DOHH2 (cell line): Measurements from ENCODE around the gene GPBAR1.

Experiments
- H3F3A ChIP-seq: fragments of 200-600 bp; sonication (generic), shearing (Covaris generic); 2 replicates; pipeline ENCODE4 v1.6.0; 2016; ENCODE audit warnings: antibody characterized with exemption, mild to moderate bottlenecking; ENCODE audit not compliant: control insufficient read depth, insufficient read depth
- H3K27ac ChIP-seq: fragments of 200-600 bp; sonication (generic); 2 replicates; pipeline ENCODE4 v1.5.1; 2014; ENCODE audit warnings: low read depth, mild to moderate bottlenecking, low read length, moderate library complexity
- H3K27me3 ChIP-seq: fragments of 200-600 bp; sonication (generic); 2 replicates; pipeline ENCODE4 v1.6.1; 2014; ENCODE audit warnings: mild to moderate bottlenecking, low read length, mixed read lengths; ENCODE audit not compliant: control insufficient read depth
- H3K36me3 ChIP-seq: fragments of 200-600 bp; sonication (generic); 2 replicates; pipeline ENCODE4 v1.6.1; 2014; ENCODE audit warnings: mild to moderate bottlenecking, low read length, moderate library complexity, mixed read lengths; ENCODE audit not compliant: control insufficient read depth
- H3K4me1 ChIP-seq: fragments of 200-600 bp; sonication (generic); 2 replicates; pipeline ENCODE4 v1.6.1; 2014; ENCODE audit warnings: mild to moderate bottlenecking, low read length, mixed read lengths; ENCODE audit not compliant: control insufficient read depth
- H3K4me2 ChIP-seq: fragments of 200-600 bp; sonication (generic); 2 replicates; pipeline ENCODE4 v1.6.0; 2014; ENCODE audit warnings: mild to moderate bottlenecking, low read length, moderate library complexity
- H3K4me3 ChIP-seq: fragments of 200-600 bp; sonication (generic); 2 replicates; pipeline ENCODE4 v1.5.1; 2014; ENCODE audit warnings: mild to moderate bottlenecking, low read length, mixed read lengths
- H3K79me2 ChIP-seq: fragments of 200-600 bp; sonication (generic); 2 replicates; pipeline ENCODE4 v1.6.1; 2014; ENCODE audit warnings: mild to moderate bottlenecking, low read length, mixed read lengths; ENCODE audit not compliant: control insufficient read depth
- H3K9me2 ChIP-seq: fragments of 200-600 bp; sonication (generic); replicated peaks from 2 replicates; pipeline ENCODE4 v1.6.1; 2014; ENCODE audit warnings: mild to moderate bottlenecking, low read length, mixed read lengths; ENCODE audit not compliant: control insufficient read depth
- H3K9me3 ChIP-seq: fragments of 200-600 bp; sonication (generic); 2 replicates; pipeline ENCODE4 v1.6.1; 2014; ENCODE audit warnings: antibody characterized with exemption, low read length, mixed read lengths; ENCODE audit not compliant: control insufficient read depth, insufficient read depth
- H4K20me1 ChIP-seq: fragments of 200-600 bp; sonication (generic); 2 replicates; pipeline ENCODE4 v1.6.0; 2014; ENCODE audit warnings: low read depth, mild to moderate bottlenecking, antibody characterized with exemption, low read length, moderate library complexity; ENCODE audit not compliant: control insufficient read depth, insufficient read depth
- CTCF ChIP-seq: fragments of 200-600 bp; sonication (generic); IDR thresholded peaks from one replicate; pipeline ENCODE4 v1.5.1; 2014; ENCODE audit warnings: antibody characterized with exemption, mild to moderate bottlenecking, low read depth, low read length; ENCODE audit not compliant: poor library complexity, severe bottlenecking
- EZH2phosphoT487 ChIP-seq: fragments of 200-600 bp; sonication (generic); IDR thresholded peaks from 2 replicates; pipeline ENCODE4 v1.6.1; 2017; ENCODE audit warnings: borderline replicate concordance, mild to moderate bottlenecking, antibody characterized with exemption, low read length, moderate library complexity, mixed read lengths

Gene GPBAR1

DNA sequence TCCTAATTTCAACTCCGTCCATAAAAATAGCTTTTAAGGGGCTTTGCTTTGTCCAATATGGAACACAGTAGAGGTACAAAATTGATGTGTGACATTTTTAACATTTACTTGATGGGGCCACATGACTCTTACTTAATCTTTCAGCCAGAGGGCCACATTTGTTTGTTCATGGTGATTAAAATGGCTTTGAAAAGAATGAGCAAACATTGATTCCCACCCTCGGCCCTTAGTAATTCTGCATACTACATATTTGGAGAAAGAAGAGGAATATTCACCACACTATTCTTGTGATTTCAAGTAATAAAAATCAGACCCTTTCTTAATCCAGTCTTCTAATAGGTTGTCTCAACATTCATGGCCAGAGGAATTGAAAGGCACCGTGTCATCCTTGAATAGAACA lies 26.3 kb upstream of the GPBAR1 start:
- Histone ChIP-seq H3K36me3 (peaks cover 90% of the 10 kb centered on the region), H3K4me2 (no peak overlapping the region), H3K9me2 (no peaks in the 10 kb centered on the region), H4K20me1 (0 out of 2 replicates have a peak, but pooled peaks cover 3% of the 10 kb centered on the region), H3K4me3 (no peak overlapping the region), H3K9me3 (no peaks in the 10 kb centered on the region), H3K4me1 (peaks cover 12% of the 10 kb centered on the region), H3F3A (peaks cover 3% of the 10 kb centered on the region; the same call in 1 of the 2 replicates), H3K27me3 (no peaks in the 10 kb centered on the region), H3K27ac (no peak overlapping the region), H3K79me2 (peaks cover 30% of the 10 kb centered on the region)
- TF ChIP-seq CTCF: no peak
- TF ChIP-seq EZH2phosphoT487: no peak

DNA sequence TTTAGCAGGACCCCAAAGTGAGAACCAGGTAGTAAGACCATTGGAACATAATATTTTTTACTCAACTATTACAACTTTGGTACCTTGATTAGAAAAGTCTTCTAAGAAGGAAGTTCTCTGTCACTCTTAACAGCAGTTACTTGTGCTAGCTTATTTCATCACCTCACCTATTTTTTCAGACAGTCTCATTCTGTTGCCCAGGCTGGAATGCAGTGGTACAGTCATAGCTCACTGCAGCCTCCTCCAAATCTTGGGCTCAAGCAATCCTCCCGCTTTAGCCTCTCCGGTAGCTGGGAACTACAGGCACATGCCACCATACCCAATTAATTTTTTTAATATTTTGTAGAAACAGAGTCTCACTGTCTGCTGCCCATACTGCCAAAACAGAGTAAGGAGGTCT lies 25.8 kb upstream of the GPBAR1 start:
- peaks cover 25% of the 10 kb centered on the region for H3K79me2 ChIP-seq
- no peak overlapping the region for H3K27ac ChIP-seq
- H4K20me1 ChIP-seq: 0 out of 2 replicates have a peak, but pooled peaks cover 3% of the 10 kb centered on the region
- H3F3A ChIP-seq: peaks cover 3% of the 10 kb centered on the region; the same call in 1 of the 2 replicates
- H3K9me3 ChIP-seq: no peaks in the 10 kb centered on the region
- H3K27me3 ChIP-seq: no peaks in the 10 kb centered on the region
- no peak overlapping the region for H3K4me3 ChIP-seq
- H3K36me3 ChIP-seq: peaks cover 90% of the 10 kb centered on the region
- no peak overlapping the region for H3K4me2 ChIP-seq
- no peaks in the 10 kb centered on the region for H3K9me2 ChIP-seq
- H3K4me1 ChIP-seq: peaks cover 7% of the 10 kb centered on the region
- no peak for TF ChIP-seq CTCF
- no peak for TF ChIP-seq EZH2phosphoT487

DNA sequence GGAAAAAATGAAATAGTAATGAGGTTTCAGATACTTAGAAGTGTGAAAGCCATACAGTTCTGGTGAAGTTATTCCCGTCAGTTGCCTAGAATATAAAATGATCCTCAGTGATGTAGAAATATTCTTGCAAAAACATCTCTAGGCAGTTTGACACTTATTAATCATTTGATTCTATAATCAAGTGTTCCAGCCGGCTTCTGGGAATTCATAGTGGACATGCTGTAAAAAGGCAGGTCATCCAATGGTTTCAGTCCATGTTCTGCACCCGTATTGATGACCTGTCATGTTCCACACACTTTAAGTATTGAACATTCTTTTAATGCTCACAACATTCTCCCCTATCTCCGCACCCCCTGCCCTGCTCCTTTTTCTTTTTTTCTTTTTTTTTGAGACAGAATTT lies 24.0 kb upstream of the GPBAR1 start:
- no peaks in the 10 kb centered on the region for H3K4me1 ChIP-seq
- no peak overlapping the region for H3K4me2 ChIP-seq
- H3K27me3 ChIP-seq: no peaks in the 10 kb centered on the region
- peaks cover 89% of the 10 kb centered on the region for H3K36me3 ChIP-seq
- no peak overlapping the region for H3K27ac ChIP-seq
- H3F3A ChIP-seq: no peaks in the 10 kb centered on the region; the same call in 1 of the 2 replicates
- no peaks in the 10 kb centered on the region for H4K20me1 ChIP-seq
- TF ChIP-seq EZH2phosphoT487 (no peak), CTCF (no peak)
- peaks cover 13% of the 10 kb centered on the region for H3K79me2 ChIP-seq
- no peak overlapping the region for H3K4me3 ChIP-seq
- H3K9me2 ChIP-seq: no peaks in the 10 kb centered on the region
- no peaks in the 10 kb centered on the region for H3K9me3 ChIP-seq
